Osteocyte (in vitro differentiated cells): ENCODE results near the gene SESTD1. TPM values are rescaled to one million over a fixed set of nuclear protein-coding genes. Genes with fewer than 3 reads are reported as not detected.

Experiments used
- DNase-seq: peaks from one replicate; pipeline ENCODE4 v3.0.0; 2021; ENCODE audit warnings: mixed read lengths; ENCODE audit not compliant: unreplicated experiment; ENCODE audit errors: extremely low spot score
- H3K27ac Mint-ChIP-seq: one replicate; pipeline ENCODE4 v1.8.0; 2021; ENCODE audit warnings: mild to moderate bottlenecking, mixed read lengths; ENCODE audit not compliant: unreplicated experiment
- H3K27me3 Mint-ChIP-seq: one replicate; pipeline ENCODE4 v1.8.0; 2021; ENCODE audit warnings: mixed read lengths; ENCODE audit not compliant: unreplicated experiment
- H3K36me3 Mint-ChIP-seq: one replicate; pipeline ENCODE4 v1.8.0; 2021; ENCODE audit warnings: mixed read lengths; ENCODE audit not compliant: unreplicated experiment
- H3K4me1 Mint-ChIP-seq: one replicate; pipeline ENCODE4 v1.8.0; 2021; ENCODE audit warnings: mixed read lengths; ENCODE audit not compliant: unreplicated experiment
- H3K4me3 Mint-ChIP-seq: one replicate; pipeline ENCODE4 v1.8.0; 2021; ENCODE audit warnings: mild to moderate bottlenecking, moderate library complexity, mixed read lengths; ENCODE audit not compliant: unreplicated experiment
- H3K9me3 Mint-ChIP-seq: one replicate; pipeline ENCODE4 v1.8.0; 2021; ENCODE audit warnings: mixed read lengths; ENCODE audit not compliant: unreplicated experiment
- CTCF ChIP-seq: fragments of 200-600 bp; sonication (generic); IDR thresholded peaks from 2 replicates; pipeline ENCODE4 v1.5.0; 2021; ENCODE audit warnings: antibody characterized with exemption, mild to moderate bottlenecking, moderate library complexity
- total RNA-seq: library from RNA; stranded (reverse); gene quantifications from 2 replicates; pipeline ENCODE4 v1.2.1, GENCODE V29; 2021

SESTD1 gene
- total RNA-seq, 1 donor from 2014 or later = 99.1 TPM

- peak overlapping the region; percentile 73 for H3K27ac Mint-ChIP-seq
- H3K4me3 Mint-ChIP-seq = peak overlapping the region; percentile 76
- H3K4me1 Mint-ChIP-seq = peaks cover 51% of the 10 kb centered on the region
- H3K9me3 Mint-ChIP-seq = no peaks in the 10 kb centered on the region
- peaks cover 2% of the 10 kb centered on the region for H3K27me3 Mint-ChIP-seq
- peaks cover 3% of the 10 kb centered on the region for H3K36me3 Mint-ChIP-seq
- no peak for TF ChIP-seq CTCF
- no peak for DNase-seq
These were observed 464 bp upstream of the SESTD1 start for GRCh38 chr2:179265082-179265510.

- H3K4me1 Mint-ChIP-seq = peaks cover 48% of the 10 kb centered on the region
- DNase-seq = peak; percentile 84
- H3K9me3 Mint-ChIP-seq = no peaks in the 10 kb centered on the region
- TF ChIP-seq CTCF = no peak
- peak overlapping the region; percentile 92 for H3K27ac Mint-ChIP-seq
- peaks cover 3% of the 10 kb centered on the region for H3K36me3 Mint-ChIP-seq
- H3K27me3 Mint-ChIP-seq = peaks cover 2% of the 10 kb centered on the region
- H3K4me3 Mint-ChIP-seq = peak overlapping the region; percentile 91
These were observed 925 bp downstream of the SESTD1 start for GRCh38 chr2:179263446-179264367.

GRCh38 chr2:179263015-179263414, 1.6 kb downstream of the SESTD1 start:
- Mint-ChIP-seq H3K27ac (peak overlapping the region; percentile 92), H3K4me1 (peaks cover 41% of the 10 kb centered on the region), H3K36me3 (peaks cover 3% of the 10 kb centered on the region), H3K9me3 (no peaks in the 10 kb centered on the region), H3K27me3 (peaks cover 2% of the 10 kb centered on the region), H3K4me3 (peak overlapping the region; percentile 91)
- no peak for DNase-seq
- no peak for TF ChIP-seq CTCF

GRCh38 chr2:179262077-179262660, 2.5 kb downstream of the SESTD1 start:
- no peak overlapping the region for H3K4me3 Mint-ChIP-seq

More at GRCh38 chr2:179262077-179262660, 2.5 kb downstream of the SESTD1 start:
- DNase-seq = no peak
- Mint-ChIP-seq H3K27ac (no peak overlapping the region), H3K27me3 (peaks cover 2% of the 10 kb centered on the region), H3K4me1 (peaks cover 41% of the 10 kb centered on the region), H3K36me3 (peaks cover 3% of the 10 kb centered on the region), H3K9me3 (no peaks in the 10 kb centered on the region)
- TF ChIP-seq CTCF = no peak
